Posterior cingulate gyrus (tissue), 11 donors: ENCODE measurements around the gene ARG1.
"Not testable (repeated sequence)": the region's sequence is repeated elsewhere in the genome, so short reads cannot be mapped to it uniquely, and the experiment has no call there.

ENCODE experiments used
- DNase-seq, 10 donors: peaks; one replicate each; pipeline versions ENCODE4 v3.0.0 to v3.0.0-alpha.2; 2020 to 2021; ENCODE audit warnings: mixed read lengths in 3 of 10
- intact Hi-C: fragments of 100-400 bp; cut with DNase I; formaldehyde crosslinking; loops from one replicate; pipeline ENCODE4 v1.15.1; 2023

Gene ARG1

DNA sequence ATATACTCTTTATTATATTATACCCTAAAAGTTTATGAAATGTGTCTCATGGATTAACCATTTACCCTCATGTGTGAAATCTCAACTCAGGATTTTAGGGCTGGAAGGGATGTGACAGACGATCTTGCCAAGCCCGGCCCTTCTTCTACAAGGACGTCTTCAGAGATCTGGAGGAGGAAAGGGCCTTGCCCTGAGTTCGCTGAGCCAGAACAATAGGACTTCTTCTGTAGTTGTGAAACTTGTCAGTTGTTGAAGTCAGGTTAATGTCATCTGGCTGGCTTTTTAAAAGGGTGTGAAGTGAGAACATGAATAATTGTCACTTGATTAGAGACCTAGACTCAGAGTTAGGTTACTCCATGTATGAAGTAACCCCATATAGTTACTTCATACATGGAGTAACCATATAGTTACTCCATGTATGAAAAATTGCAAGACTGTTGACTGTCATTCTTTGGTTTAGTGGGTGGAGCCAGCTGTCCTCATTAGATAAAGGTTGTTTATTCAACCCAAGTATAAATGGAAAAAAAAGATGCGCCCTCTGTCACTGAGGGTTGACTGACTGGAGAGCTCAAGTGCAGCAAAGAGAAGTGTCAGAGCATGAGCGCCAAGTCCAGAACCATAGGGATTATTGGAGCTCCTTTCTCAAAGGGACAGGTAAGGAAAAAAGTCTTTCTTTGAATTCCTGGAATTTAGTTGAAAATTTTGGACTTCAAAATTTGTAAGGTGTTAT lies at the start of gene ARG1:
ARG1 (plus strand) TSS at position 541 of the 730 bp plus-strand sequence; CDS start at position 598, 57 bp downstream.
- intact Hi-C loops, result no loop called here
- no peak for DNase-seq

DNA sequence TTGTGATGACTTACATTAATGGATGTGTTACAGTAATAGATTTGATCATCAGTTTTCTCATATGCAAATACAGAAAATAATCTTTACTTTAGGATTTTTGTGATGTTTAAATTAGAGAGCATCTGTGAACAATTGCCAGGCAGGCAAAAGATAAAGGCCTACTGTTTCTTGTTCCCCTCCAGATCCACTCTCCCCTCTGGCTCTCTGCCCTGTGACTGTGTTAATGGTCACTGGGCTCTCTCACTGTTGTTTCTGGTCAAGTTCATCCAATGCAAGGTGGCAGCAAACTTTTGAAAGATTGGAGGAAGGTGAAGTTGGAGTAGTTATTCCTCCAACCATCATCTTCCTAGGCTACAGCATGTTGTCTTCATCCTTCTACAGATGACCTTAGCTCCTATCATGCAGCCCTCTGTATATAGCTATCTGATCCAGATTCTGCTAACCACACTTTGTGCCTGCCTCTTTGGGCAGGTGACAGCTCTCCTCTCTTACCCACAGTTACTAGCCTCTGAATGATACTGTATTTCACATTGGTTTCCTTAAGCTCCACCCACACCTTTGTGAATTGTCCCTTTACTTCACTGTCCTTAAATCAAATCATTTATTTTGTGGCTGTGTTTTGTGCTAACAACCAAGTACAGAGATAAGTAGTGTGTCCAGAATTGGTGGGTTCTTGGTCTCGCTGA lies 48.9 kb upstream of the ARG1 start:
- peak in 2 of 10 donors; percentile 32 to 53 for DNase-seq
- intact Hi-C loops, result no loop called here

DNA sequence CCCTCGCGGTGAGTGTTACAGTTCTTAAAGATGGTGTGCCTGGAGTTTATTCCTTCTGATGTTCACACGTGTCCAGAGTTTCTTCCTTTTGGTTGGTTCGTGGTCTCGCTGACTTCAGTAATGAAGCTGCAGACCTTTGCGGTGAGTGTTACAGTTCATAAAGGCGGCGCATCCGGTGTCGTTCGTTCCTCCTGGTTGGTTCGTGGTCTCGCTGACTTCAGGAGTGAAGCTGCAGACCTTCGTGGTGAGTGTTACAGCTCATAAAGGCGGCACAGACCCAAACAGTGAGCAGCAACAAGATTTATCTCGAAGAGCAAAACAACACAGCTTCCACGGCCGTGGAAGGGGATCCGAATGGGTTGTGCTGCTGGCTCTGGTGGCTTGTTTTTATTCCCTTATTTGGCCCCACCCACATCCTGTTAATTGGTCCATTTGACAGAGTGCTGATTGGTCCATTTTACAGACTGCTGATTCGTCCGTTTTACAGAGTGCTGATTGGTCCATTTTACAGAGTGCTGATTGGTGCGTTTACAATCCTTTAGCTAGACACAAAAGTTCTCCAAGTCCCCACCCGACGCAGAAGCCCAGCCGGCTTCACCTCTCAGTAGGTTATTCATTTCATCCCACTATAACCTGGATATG lies 48.2 kb upstream of the ARG1 start:
- intact Hi-C loops, result no loop called here
- no peak for DNase-seq

DNA sequence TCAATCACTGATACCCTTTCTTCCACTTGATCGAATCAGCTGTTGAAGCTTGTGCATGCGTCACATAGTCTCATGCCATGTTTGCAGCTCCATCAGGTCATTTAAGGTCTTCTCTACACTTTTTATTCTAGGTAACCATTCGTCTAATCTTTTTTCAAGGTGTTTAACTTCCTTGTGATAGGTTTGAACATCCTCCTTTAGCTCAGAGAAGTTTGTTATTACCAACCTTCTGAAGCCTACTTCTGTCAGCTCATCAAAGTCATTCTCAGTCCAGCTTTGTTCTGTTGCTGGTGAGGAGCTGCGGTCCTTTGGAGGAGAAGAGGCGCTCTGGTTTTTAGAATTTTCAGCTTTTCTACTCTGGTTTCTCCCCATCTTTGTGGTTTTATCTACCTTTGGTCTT lies 42.1 kb upstream of the ARG1 start:
- intact Hi-C loops, result not testable (repeated sequence)

DNA sequence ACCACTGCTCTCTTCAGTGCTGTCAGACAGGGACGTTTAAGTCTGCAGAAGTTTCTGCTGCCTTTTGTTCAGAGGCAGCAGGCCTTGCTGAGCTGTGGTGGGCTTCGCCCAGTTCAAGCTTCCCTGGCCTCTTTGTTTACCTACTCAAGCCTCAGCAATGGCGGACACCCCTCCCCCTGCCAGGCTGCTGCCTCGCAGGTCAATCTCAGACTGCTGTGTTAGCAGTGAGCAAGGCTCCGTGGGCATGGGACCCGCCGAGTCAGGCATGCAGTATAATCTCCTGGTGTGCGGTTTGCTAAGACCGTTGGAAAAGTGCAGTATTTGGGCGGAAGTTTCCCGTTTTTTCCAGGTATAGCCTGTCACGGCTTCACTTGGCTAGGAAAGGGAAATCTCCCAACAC lies 41.3 kb upstream of the ARG1 start:
- DNase-seq, intact Hi-C loops: not testable (repeated sequence)

More for the DNA sequence above, 42.1 kb upstream of the ARG1 start:
- not testable (repeated sequence) for DNase-seq

DNA sequence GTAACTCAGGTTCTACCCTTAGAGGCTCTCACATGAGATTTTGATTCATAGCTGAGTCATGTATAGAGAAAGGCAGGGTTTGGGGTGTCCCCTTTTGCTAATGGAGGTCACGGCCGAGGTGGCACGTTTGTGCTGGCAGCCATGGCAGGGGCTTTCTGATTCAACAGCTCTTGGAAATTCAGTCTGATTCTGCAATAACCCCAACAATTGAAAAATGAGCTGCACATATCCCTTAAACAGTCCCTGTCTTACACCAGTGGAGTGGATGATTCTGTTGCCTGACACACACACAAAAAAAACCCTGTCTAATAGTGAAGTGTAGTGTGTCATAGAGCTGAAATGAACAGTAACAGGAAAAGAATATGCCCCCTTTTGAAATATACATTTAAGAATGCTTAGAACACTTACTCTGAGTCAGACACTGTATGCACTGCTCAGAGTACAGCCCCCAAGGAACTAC lies 40.4 kb upstream of the ARG1 start:
- intact Hi-C loops, result no loop called here
- DNase-seq, result no peak

DNA sequence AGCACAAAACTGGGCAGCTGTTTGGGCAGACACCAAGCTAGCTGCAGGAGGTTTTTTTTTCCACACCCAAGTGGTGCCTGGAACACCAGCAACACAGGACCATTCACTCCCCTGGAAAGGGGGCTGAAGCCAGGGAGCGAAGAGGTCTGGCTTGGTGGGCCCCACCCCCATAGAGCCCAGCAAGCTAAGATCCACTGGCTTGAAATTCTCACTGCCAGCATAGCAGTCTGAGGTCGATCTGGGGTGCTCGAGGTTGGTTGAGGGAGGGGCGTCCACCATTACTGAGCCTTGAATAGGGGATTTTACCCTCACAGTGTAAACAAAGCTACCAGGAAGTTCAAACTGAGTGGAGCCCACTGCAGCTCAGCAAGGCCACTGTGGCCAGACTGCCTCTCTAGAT lies 34.4 kb upstream of the ARG1 start:
- DNase-seq, result not testable (repeated sequence)
- intact Hi-C loops, result loop anchor here (5.0 kb wide), 1 partner anchor 656 kb away; no protein-coding TSS in a partner anchor

DNA sequence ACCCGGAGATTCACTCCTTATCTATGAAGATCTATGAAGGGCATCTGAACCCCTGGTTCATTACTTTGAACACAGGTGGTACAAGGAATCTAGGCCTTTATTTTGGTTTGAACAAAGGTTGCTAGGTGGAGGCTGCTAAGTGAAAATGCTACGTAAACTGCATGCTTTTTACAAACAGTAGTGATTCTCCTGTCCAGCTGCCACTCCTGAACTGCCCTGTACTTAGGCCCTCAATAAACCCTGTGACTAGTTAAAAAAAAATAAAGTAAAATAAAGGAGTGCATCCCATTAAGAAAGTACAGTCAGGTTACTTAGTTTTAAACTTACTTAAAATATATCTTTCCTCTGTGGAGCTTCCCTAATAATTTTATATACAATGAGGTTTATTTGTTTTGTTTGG lies 27.7 kb upstream of the ARG1 start:
- intact Hi-C loops, result no loop called here
- DNase-seq, result no peak

DNA sequence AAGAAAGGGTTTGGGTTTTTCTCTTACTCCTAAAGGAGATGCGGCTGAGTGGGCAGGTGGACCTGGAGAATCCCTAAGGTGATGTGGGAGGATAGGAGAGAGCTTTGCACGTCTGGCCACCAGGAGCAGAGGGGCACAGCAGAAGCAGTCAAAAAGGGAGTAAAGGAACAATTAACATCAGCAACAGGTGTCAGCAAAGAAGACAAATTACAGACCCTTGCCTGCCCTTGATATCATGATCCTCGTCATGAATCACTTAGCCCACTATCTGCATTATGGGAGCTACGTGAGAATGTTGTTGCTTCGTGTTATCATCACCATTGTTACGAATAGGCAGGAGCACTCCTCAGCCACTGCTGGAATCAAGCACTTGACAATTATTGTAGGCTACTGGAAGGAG lies 25.5 kb upstream of the ARG1 start:
- DNase-seq, result no peak
- intact Hi-C loops, result no loop called here

DNA sequence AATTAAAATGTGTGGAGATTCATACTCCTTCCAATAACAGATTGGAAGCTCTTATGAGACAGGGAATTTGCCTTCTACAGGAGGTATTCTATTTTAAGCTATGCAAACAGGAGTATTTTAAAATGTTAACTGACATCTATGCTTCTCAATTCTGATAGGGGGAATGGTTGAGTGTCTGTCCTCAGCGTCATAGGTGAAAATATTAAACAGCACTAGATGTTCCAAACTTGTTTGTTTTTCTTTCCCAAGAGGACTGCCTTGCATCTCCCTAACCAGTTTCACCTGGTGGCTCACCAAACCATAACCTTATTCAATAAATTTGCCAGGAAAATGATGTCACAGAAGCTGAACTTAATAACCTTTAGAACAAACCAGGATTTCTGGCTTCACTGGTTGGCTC lies 24.6 kb upstream of the ARG1 start:
- intact Hi-C loops, result no loop called here
- DNase-seq, result no peak

DNA sequence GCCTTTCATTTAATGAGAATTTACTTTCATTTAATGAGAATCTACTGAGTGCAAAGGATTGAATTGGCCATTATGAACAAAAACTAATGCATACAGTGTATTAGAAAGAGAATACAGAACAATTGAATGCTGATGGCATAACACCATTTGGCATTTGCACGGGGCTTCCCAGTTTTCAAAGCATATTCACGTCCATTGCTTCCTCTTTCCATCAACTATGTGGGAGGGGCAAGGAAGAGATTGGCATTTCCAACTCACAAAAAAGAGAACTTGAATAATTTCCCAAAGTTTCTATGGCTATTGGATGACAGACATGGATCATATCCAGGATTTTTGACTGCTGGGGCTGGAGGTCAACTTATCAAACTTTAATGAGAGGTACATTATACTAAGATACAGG lies 23.2 kb upstream of the ARG1 start:
- no peak for DNase-seq
- intact Hi-C loops, result no loop called here

DNA sequence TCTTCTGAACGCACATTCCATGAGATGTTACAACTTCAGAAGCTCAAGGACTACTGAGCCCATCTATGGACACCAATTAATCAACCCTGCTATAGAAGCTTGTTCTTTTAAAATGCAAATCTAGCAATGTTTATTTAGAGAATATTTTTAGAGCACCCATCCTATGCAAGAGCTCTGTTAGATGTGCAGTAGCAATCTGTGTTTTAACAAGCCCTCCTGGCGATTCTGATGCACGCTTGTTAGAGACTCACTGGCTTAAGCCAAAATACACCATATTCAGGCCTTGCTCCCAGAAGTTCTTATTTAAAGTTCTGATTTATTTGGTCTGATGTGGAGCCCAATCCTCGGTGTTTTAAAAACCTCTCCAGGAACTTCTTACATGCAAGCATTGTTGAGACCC lies 21.1 kb upstream of the ARG1 start:
- no peak for DNase-seq
- intact Hi-C loops, result no loop called here

DNA sequence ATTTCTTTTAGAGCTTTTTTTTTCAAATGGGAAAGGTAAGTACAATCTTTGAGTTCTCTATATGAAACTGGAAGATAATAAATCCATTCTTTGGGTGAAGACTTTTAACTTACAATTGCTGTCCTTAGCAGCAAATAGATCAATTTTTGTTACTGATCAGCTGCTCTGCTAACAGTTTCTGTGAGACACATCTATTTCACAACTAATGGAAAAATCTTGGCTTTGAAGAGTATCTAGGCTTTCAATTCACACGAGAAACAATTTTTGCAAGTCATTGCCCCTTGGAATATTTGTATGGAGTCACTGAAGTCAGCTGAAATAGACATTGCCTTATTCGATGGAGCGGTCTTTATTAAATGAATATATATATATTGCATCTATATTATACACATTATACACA lies 20.5 kb upstream of the ARG1 start:
- intact Hi-C loops, result no loop called here
- DNase-seq, result no peak

DNA sequence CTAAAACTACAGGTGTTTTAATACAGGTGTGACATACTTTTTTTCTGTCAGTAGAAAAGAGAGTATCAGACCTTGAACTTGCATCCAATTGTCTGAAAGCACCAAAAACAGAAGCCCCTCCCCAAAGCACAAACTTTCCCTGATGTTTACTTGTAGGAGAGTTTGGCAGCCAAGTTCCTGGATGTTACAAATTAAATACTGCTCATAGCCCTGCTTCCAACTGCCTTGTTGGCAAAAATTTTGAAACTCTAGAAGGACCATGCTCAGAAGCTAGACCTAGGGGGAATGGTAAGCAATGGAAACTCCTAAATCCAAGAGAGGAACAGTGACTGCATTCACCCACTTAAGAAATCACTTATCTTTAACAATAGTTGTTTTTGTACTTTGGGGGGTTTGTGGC lies 17.0 kb upstream of the ARG1 start:
- DNase-seq, result no peak
- intact Hi-C loops, result no loop called here

DNA sequence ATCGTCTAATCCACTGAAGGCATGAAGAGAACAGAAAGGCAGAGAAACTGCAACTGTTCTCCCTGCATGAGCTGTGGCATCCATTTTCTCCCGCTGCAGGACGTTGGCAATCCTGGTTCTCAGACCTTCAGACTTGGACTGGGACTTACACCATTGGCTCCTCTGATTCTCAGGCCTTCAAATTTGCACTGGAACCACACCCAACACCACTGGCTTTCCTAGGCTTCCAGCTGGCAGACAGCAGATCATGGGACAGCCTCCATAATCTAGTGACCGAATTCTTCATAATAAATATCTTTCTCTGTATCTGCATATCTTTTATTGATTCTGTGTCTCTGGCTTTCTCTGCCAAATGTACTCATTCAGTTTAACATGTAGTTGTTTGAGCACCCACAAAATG lies 14.1 kb upstream of the ARG1 start:
- intact Hi-C loops, result no loop called here
- no peak for DNase-seq

DNA sequence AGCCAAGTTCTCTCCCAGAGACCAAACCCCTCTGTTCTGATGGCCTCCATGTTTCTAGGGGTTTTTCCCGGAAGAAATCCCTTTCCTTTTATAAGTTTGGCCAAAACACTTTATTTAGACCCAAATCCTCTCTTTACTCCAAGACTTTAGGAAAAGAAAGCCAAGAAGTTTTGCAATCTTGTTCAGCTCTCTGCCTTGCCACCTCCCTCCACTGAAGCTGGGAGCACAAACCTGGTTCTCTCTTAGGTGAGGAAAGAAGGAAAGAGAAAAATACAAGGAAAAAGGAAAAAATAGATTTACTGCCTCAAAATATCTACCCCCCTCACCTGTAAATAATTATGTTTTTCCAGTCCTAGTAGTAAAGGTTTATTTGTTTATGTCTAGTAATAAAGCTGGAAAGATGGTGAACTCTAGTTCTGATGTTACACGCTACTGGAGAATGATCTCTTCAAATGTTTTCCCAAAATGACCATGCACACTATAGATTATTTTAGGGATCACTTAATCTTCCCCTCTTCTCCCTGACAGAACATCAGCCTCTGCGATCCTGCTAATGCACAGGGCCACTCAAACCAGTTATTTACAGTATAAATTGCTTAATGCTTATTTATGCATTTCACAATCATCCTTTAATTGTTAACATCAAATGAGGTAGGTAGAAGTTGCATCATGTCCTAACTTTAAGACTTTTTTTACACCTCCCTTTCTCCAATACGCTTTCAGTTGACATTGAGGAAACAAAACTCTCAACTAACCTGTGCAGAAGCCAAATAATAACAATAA lies 10.9 kb upstream of the ARG1 start:
- intact Hi-C loops, result no loop called here
- DNase-seq, result no peak

DNA sequence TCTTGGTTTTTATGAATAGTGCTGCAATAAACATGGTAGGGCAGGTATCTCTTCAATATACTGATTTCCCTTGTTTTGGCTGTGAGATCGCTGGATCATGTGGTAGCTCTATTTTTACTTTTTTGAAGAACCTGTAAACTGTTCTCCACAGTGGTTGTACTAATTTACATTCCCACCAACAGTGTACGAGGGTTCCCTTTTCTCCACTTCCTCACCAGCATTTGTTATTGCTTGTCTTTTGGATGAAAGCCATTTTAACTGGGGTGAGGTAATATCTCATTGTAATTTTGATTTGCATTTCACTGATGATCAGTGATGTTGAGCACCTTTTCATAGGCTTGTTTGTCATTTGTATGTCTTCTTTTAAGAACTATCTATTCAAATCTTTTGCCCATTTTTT lies 8.0 kb upstream of the ARG1 start:
- no peak for DNase-seq
- intact Hi-C loops, result no loop called here

DNA sequence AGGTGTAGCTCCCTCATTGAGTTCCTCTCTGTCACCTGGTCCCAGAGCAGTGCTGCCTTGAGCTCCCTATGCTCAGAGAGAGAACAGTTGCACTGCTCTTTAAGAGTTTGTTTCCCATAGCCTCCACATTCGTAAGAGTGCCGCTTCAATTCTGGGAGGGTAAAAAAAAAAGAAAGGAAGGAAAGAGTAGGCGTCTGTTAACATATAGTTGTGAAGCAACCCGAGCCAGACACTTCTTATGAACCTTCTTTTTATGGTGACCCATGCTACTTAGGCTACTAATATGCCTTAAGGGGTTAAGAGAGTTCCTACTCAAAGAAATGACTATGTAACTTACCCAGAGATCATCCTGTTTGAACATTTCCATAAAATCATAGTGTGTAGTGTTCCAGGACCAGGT lies 4.3 kb upstream of the ARG1 start:
- intact Hi-C loops, result no loop called here
- DNase-seq, result no peak

DNA sequence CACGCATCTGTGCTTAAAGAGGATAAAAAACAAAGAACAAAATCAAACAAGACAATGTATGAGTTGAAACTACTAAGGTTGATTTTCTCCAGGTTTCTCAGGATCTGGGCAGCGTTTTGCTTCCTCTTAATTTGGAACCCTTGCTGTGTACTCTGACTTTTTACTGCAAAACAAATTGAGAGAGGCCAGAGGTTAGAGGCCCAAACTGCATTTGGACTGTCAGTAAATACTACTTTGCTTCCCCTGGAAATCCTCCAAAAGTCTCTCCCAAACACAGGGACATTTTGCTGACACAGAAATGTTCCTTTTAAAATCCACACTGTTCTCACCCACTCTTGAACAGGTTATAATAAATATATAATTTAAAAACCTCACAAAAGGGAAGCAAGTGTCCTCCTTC lies 1.1 kb downstream of the ARG1 start:
- intact Hi-C loops, result no loop called here
- DNase-seq, result no peak

DNA sequence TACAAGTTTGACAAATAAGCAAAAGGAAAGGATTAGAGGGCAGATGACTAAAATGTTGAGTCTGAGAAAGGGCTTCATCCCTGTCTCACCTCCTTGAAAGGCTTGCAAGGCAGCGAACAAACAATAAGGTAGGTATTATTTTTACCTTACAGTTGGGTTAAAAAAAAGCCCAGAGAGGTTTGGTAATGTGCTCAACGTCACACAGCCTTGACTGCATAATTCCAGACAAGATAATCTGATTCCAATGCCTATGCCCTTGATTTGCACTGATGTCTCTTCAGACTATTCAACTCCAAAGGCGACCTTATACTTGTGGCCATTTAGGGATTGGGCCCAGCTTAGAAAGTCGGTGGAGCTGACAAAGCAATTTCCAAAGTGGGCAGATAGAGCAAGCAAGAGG lies 1.7 kb downstream of the ARG1 start:
- no peak for DNase-seq
- intact Hi-C loops, result no loop called here
